ENCODE results near the gene FRMD8. TPM values are rescaled to one million over a fixed set of nuclear protein-coding genes. Genes with fewer than 3 reads are reported as not detected.

FRMD8 gene
- total and polyA plus RNA-seq, 2 experiments from 2014 or later = 25.4 to 106 TPM

GRCh38 chr11:65351511-65351910, 34.9 kb upstream of the FRMD8 start:
- in situ Hi-C loops (cut with MboI) = no loop called here
- Histone ChIP-seq H3K4me1 (ENCODE audit: insufficient read depth) (peaks cover 5% of the 10 kb centered on the region; the same call in 1 of the 2 replicates), H3K79me2 (ENCODE audit: insufficient read depth) (no peaks in the 10 kb centered on the region), H3K36me3 (ENCODE audit: low read depth) (peaks cover 39% of the 10 kb centered on the region), H3K27me3 (replicated peaks; ENCODE audit: insufficient read depth) (no peaks in the 10 kb centered on the region), H3K4me2 (ENCODE audit: unreplicated experiment) (no peak overlapping the region), H4K20me1 (ENCODE audit: insufficient read depth) (no peaks in the 10 kb centered on the region), H3K9me2 (ENCODE audit: insufficient read depth) (no peaks in the 10 kb centered on the region), H3F3A (ENCODE audit: insufficient read depth) (peaks cover 34% of the 10 kb centered on the region), H2AFZ (no peak overlapping the region), H3K9me3 (ENCODE audit: low read depth) (no peaks in the 10 kb centered on the region), H3K27ac (no peak overlapping the region), H3K9ac (no peak overlapping the region), H3K4me3 (no peak overlapping the region)
- no peak for DNase-seq
- 96 to 98% methylated on average over 2 of the region's 2 CpGs for WGBS, 2 experiments (ENCODE audit: low coverage in 1 of 2, low lambda C conversion rate in 2 of 2, missing lambda C conversion rate in 2 of 2)
- no peak for TF ChIP-seq EZH2phosphoT487 (IDR thresholded peaks at IDR 0.05; ENCODE audit: insufficient read depth, low read depth)
- TF ChIP-seq EZH2 (IDR thresholded peaks at IDR 0.05; ENCODE audit: insufficient read depth, poor library complexity, severe bottlenecking) = no peak

GRCh38 chr11:65352783-65353182, 33.7 kb upstream of the FRMD8 start:
- Histone ChIP-seq H3K9me3 (ENCODE audit: low read depth) (no peaks in the 10 kb centered on the region), H3K27ac (no peak overlapping the region), H3F3A (ENCODE audit: insufficient read depth) (peaks cover 34% of the 10 kb centered on the region), H3K79me2 (ENCODE audit: insufficient read depth) (no peaks in the 10 kb centered on the region), H3K9ac (no peak overlapping the region), H3K4me1 (ENCODE audit: insufficient read depth) (peaks cover 5% of the 10 kb centered on the region; the same call in 1 of the 2 replicates), H3K4me3 (no peak overlapping the region), H3K9me2 (ENCODE audit: insufficient read depth) (no peaks in the 10 kb centered on the region), H3K36me3 (ENCODE audit: low read depth) (peaks cover 29% of the 10 kb centered on the region), H3K27me3 (replicated peaks; ENCODE audit: insufficient read depth) (no peaks in the 10 kb centered on the region), H4K20me1 (ENCODE audit: insufficient read depth) (no peaks in the 10 kb centered on the region), H2AFZ (no peak overlapping the region), H3K4me2 (ENCODE audit: unreplicated experiment) (no peak overlapping the region)
- peak; percentile 54 for DNase-seq
- in situ Hi-C loops (cut with MboI) = no loop called here
- TF ChIP-seq EZH2phosphoT487 (IDR thresholded peaks at IDR 0.05; ENCODE audit: insufficient read depth, low read depth) (no peak), EZH2 (IDR thresholded peaks at IDR 0.05; ENCODE audit: insufficient read depth, poor library complexity, severe bottlenecking) (no peak)
- 48 to 52% methylated on average over 3 of the region's 3 CpGs for WGBS, 2 experiments (ENCODE audit: low coverage in 1 of 2, low lambda C conversion rate in 2 of 2, missing lambda C conversion rate in 2 of 2)

GRCh38 chr11:65353376-65353775, 33.1 kb upstream of the FRMD8 start:
- WGBS, 2 experiments (ENCODE audit: low coverage in 1 of 2, low lambda C conversion rate in 2 of 2, missing lambda C conversion rate in 2 of 2) = 83 to 87% methylated on average over 7 of the region's 7 CpGs
- Histone ChIP-seq H3K4me1 (ENCODE audit: insufficient read depth) (peaks cover 5% of the 10 kb centered on the region; the same call in 1 of the 2 replicates), H3K9me3 (ENCODE audit: low read depth) (no peaks in the 10 kb centered on the region), H2AFZ (no peak overlapping the region), H3K4me2 (ENCODE audit: unreplicated experiment) (no peak overlapping the region), H3K79me2 (ENCODE audit: insufficient read depth) (no peaks in the 10 kb centered on the region), H3K9ac (peak overlapping the region; percentile 37; the same call in 1 of the 2 replicates), H3K27me3 (replicated peaks; ENCODE audit: insufficient read depth) (no peaks in the 10 kb centered on the region), H3K9me2 (ENCODE audit: insufficient read depth) (no peaks in the 10 kb centered on the region), H3K4me3 (no peak overlapping the region), H3F3A (ENCODE audit: insufficient read depth) (peaks cover 34% of the 10 kb centered on the region), H3K27ac (no peak overlapping the region; the same call in 1 of the 2 replicates), H4K20me1 (ENCODE audit: insufficient read depth) (no peaks in the 10 kb centered on the region), H3K36me3 (ENCODE audit: low read depth) (peaks cover 24% of the 10 kb centered on the region)
- in situ Hi-C loops (cut with MboI) = no loop called here
- no peak for DNase-seq
- TF ChIP-seq EZH2 (IDR thresholded peaks at IDR 0.05; ENCODE audit: insufficient read depth, poor library complexity, severe bottlenecking) = no peak
- no peak for TF ChIP-seq EZH2phosphoT487 (IDR thresholded peaks at IDR 0.05; ENCODE audit: insufficient read depth, low read depth)

- Histone ChIP-seq H2AFZ (0 out of 2 replicates have a peak overlapping the region, but pooled peaks have one; percentile 50), H3K9ac (peak overlapping the region; percentile 37; the same call in 1 of the 2 replicates), H3K4me1 (ENCODE audit: insufficient read depth) (peaks cover 5% of the 10 kb centered on the region; the same call in 1 of the 2 replicates)
Measured at GRCh38 chr11:65353900-65354264, 32.6 kb upstream of the FRMD8 start.

More at GRCh38 chr11:65353900-65354264, 32.6 kb upstream of the FRMD8 start:
- Histone ChIP-seq H3K4me3 (peak overlapping the region; percentile 78), H3K27me3 (replicated peaks; ENCODE audit: insufficient read depth) (no peaks in the 10 kb centered on the region), H4K20me1 (ENCODE audit: insufficient read depth) (no peaks in the 10 kb centered on the region), H3K9me3 (ENCODE audit: low read depth) (no peaks in the 10 kb centered on the region), H3K27ac (peak overlapping the region; percentile 20), H3F3A (ENCODE audit: insufficient read depth) (peaks cover 34% of the 10 kb centered on the region), H3K36me3 (ENCODE audit: low read depth) (peaks cover 21% of the 10 kb centered on the region), H3K9me2 (ENCODE audit: insufficient read depth) (no peaks in the 10 kb centered on the region), H3K4me2 (ENCODE audit: unreplicated experiment) (peak overlapping the region; percentile 86), H3K79me2 (ENCODE audit: insufficient read depth) (no peaks in the 10 kb centered on the region)
- 13 to 15% methylated on average over 16 of the region's 16 CpGs for WGBS, 2 experiments (ENCODE audit: low coverage in 1 of 2, low lambda C conversion rate in 2 of 2, missing lambda C conversion rate in 2 of 2)
- no peak for TF ChIP-seq EZH2phosphoT487 (IDR thresholded peaks at IDR 0.05; ENCODE audit: insufficient read depth, low read depth)
- TF ChIP-seq EZH2 (IDR thresholded peaks at IDR 0.05; ENCODE audit: insufficient read depth, poor library complexity, severe bottlenecking) = no peak
- DNase-seq = no peak
- in situ Hi-C loops (cut with MboI) = no loop called here
